Transverse colon (tissue), 3 donors: ENCODE measurements around the gene LIG1.

Experiments
- CTCF ChIP-seq, 5 experiments: fragments of 200-600 bp in 3 of 5; fragments of 450-650 bp in 2 of 5; sonication (generic) in 3 of 5; IDR thresholded peaks; 1 replicate in 2 of 5; 2 replicates in 3 of 5; pipeline ENCODE4 v1.5.1; 2016 to 2017; ENCODE audit warnings: antibody characterized with exemption in 5 of 5, inconsistent platforms in 3 of 5, mild to moderate bottlenecking in 2 of 5, moderate library complexity in 1 of 5
- POLR2A ChIP-seq: fragments of 450-650 bp; IDR thresholded peaks from one replicate; pipeline ENCODE4 v1.6.1; 2016; ENCODE audit warnings: antibody characterized with exemption, mild to moderate bottlenecking, moderate library complexity

DNA sequence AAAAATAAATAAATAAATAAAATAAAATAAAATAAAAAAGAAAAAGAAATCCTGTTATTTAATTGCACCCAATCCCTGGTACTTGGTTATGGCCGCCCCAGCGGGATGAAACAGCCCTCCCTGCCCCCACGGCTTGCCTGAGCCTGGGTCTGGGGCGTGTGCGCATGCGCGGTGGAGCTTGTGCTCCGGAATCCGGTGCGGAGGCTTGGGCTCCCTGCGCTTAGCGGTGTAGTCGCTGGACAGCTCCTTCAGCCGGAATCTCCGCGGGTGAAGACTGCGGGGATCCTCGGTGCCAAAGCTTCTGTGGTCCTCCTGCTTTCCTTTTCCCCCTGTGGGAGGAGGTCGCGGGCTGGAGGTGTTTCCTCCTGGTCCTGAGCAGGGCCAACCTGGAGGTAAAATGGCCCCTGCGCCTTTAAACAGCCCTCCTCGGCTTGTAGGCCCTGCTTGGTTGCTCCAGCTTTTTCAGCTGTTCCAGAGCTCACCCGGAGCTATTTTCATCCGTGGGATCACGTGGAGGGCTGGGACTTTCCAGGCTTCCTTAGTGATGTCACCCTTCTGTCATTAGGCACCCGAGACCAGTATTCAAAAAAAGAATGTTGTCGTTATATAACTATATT is 59.7 kb downstream of the LIG1 start, which contains the start of gene PLA2G4C:
- TF ChIP-seq POLR2A (peak; percentile 26), CTCF (IDR thresholded peaks at IDR 0.05) (no peak)
